Endothelial cell of umbilical vein (primary cell): ENCODE results near the gene DNAJC2.
"Not testable (repeated sequence)": the region's sequence is repeated elsewhere in the genome, so short reads cannot be mapped to it uniquely, and the experiment has no call there.

ENCODE experiments used
- CTCF ChIP-seq, 2 donors: IDR thresholded peaks; 1 replicate in 1 of 2; 2 replicates in 1 of 2; pipeline ENCODE4 v1.5.1; 2011; ENCODE audit warnings: low read length in 2 of 2, mild to moderate bottlenecking in 2 of 2, moderate library complexity in 2 of 2, control low read depth in 1 of 2, inconsistent platforms in 1 of 2, low read depth in 1 of 2; ENCODE audit not compliant: insufficient read depth in 1 of 2; ENCODE audit errors: extremely low read depth in 1 of 2
- EZH2 ChIP-seq: IDR thresholded peaks from 2 replicates; pipeline ENCODE4 v1.6.1; 2012; ENCODE audit warnings: borderline replicate concordance, low read depth, mild to moderate bottlenecking, moderate library complexity, low read length, inconsistent platforms; ENCODE audit not compliant: severe bottlenecking
- POLR2A ChIP-seq: IDR thresholded peaks from 2 replicates; pipeline ENCODE4 v1.6.1; 2012; ENCODE audit warnings: low read depth, mild to moderate bottlenecking, control low read depth, low read length
- POLR2AphosphoS5 ChIP-seq: IDR thresholded peaks from 2 replicates; pipeline ENCODE4 v1.6.1; 2012; ENCODE audit warnings: low read depth, mild to moderate bottlenecking, control low read depth, low read length, moderate library complexity; ENCODE audit not compliant: insufficient read depth

- not testable (repeated sequence) for TF ChIP-seq CTCF (IDR thresholded peaks at IDR 0.05; ENCODE audit: extremely low read depth in 1 of 2, insufficient read depth in 1 of 2, low read depth in 1 of 2, low read length in 2 of 2); POLR2A; POLR2AphosphoS5; EZH2
These were observed 71.2 kb downstream of the DNAJC2 start for GRCh38 chr7:103273374-103273773.
